GM23248 (cell line): ENCODE measurements around the gene CNTNAP5. TPM values are rescaled to one million over a fixed set of nuclear protein-coding genes. Genes with fewer than 3 reads are reported as not detected.

ENCODE experiments used
- DNase-seq: peaks from one replicate; pipeline ENCODE4 v3.0.0-alpha.2; 2015
- H2AFZ ChIP-seq: fragments of 200-600 bp; sonication (generic); 2 replicates; pipeline ENCODE4 v1.6.1; 2016; ENCODE audit warnings: antibody characterized with exemption
- H3F3A ChIP-seq: fragments of 200-600 bp; sonication (generic); 2 replicates; pipeline ENCODE4 v1.6.1; 2016; ENCODE audit warnings: mild to moderate bottlenecking, antibody characterized with exemption, mixed run types; ENCODE audit not compliant: insufficient read depth
- H3K27ac ChIP-seq: fragments of 200-600 bp; sonication (generic); 2 replicates; pipeline ENCODE4 v1.5.1; 2016; ENCODE audit warnings: mild to moderate bottlenecking
- H3K27me3 ChIP-seq: fragments of 200-600 bp; sonication (generic); replicated peaks from 2 replicates; pipeline ENCODE4 v1.6.1; 2016; ENCODE audit warnings: mild to moderate bottlenecking; ENCODE audit not compliant: insufficient read depth
- H3K36me3 ChIP-seq: fragments of 200-600 bp; sonication (generic); 2 replicates; pipeline ENCODE4 v1.6.1; 2016; ENCODE audit warnings: low read depth, mild to moderate bottlenecking
- H3K4me1 ChIP-seq: fragments of 200-600 bp; sonication (generic); 2 replicates; pipeline ENCODE4 v1.6.1; 2016; ENCODE audit warnings: mild to moderate bottlenecking; ENCODE audit not compliant: insufficient read depth
- H3K4me2 ChIP-seq: fragments of 200-600 bp; sonication (generic); one replicate; pipeline ENCODE4 v1.6.1; 2016; ENCODE audit warnings: mild to moderate bottlenecking; ENCODE audit not compliant: unreplicated experiment
- H3K4me3 ChIP-seq: fragments of 200-600 bp; sonication (generic); 2 replicates; pipeline ENCODE4 v1.5.1; 2016; ENCODE audit warnings: mild to moderate bottlenecking
- H3K79me2 ChIP-seq: fragments of 200-600 bp; sonication (generic); 2 replicates; pipeline ENCODE4 v1.6.1; 2016; ENCODE audit warnings: mild to moderate bottlenecking; ENCODE audit not compliant: insufficient read depth
- H3K9ac ChIP-seq: fragments of 200-600 bp; sonication (generic); 2 replicates; pipeline ENCODE4 v1.6.1; 2016; ENCODE audit warnings: mild to moderate bottlenecking
- H3K9me2 ChIP-seq: fragments of 200-600 bp; sonication (generic); 2 replicates; pipeline ENCODE4 v1.6.1; 2016; ENCODE audit warnings: mixed run types, mild to moderate bottlenecking, moderate library complexity; ENCODE audit not compliant: insufficient read depth
- H3K9me3 ChIP-seq: fragments of 200-600 bp; sonication (generic); one replicate; pipeline ENCODE4 v1.6.1; 2017; ENCODE audit warnings: low read depth
- H4K20me1 ChIP-seq: fragments of 200-600 bp; sonication (generic); 2 replicates; pipeline ENCODE4 v1.6.0; 2016; ENCODE audit not compliant: insufficient read depth
- EZH2 ChIP-seq: fragments of 200-600 bp; sonication (generic); IDR thresholded peaks from 2 replicates; pipeline ENCODE4 v1.6.1; 2018; ENCODE audit warnings: antibody characterized with exemption, mild to moderate bottlenecking; ENCODE audit not compliant: insufficient read depth, poor library complexity, severe bottlenecking
- EZH2phosphoT487 ChIP-seq: fragments of 200-600 bp; sonication (generic); IDR thresholded peaks from 2 replicates; pipeline ENCODE4 v1.6.1; 2018; ENCODE audit warnings: antibody characterized with exemption, moderate library complexity, mild to moderate bottlenecking, low read depth; ENCODE audit not compliant: insufficient read depth
- WGBS, 2 experiments: methylation state at CpG; one replicate each; pipeline ENCODE4 v1.1.6; 2015 to 2017; ENCODE audit warnings: low lambda C conversion rate in 2 of 2, low coverage in 1 of 2; ENCODE audit errors: missing lambda C conversion rate in 2 of 2; 5-methylcytosine and 5-hydroxymethylcytosine counted together
- in situ Hi-C: fragments of 300-500 bp; cut with MboI; formaldehyde crosslinking; loops from 2 replicates; pipeline ENCODE4 v1.15.0; 2020
- polyA plus RNA-seq: library from polyadenylated mRNA; unstranded; fragments of >200 nt; fragmentation: Nextera tagmentation; extraction: Ambion mirVana; gene quantifications from 2 replicates; pipeline ENCODE4 v1.2.1, GENCODE V29; 2016
- total RNA-seq: library from RNA; depleted of rRNA; stranded (reverse); fragments of >200 nt; shearing (Covaris generic); gene quantifications from 2 replicates; pipeline ENCODE4 v1.2.3, GENCODE V29; 2014

Gene CNTNAP5
- total and polyA plus RNA-seq, 2 experiments from 2014 or later, result not detected

DNA sequence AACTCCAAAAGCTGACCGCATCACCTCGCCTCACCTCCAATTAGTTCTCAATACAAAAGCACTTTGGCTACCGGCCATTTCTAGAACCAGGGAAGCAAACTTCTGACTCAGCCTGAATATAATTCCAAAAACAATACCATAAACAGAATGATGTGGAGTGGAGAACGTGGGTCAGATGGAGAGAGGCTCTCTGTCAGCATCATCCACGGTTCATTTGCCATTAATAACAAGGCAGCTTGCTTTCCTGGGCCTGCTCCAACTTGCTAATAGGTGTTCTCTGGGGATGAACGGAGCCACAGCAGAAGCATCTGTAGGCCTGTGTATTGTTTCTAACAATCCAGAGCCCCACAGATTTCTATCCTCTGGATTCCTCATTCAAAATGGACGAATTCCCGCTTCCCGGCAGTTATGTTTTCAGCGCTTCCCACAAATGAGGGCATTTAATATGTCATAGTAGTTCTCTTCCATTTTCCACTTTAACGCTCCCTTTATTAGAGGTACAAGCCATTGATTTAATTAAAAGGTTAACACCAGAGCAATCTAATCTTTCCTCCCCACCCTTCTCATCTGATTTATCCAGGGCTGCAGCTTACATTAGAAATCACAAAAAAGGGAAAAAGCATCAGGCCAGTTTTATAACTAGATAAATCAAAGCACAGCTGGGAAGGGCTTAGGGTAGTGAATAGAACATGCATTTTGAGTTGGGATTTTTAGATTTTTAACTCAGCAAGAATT lies 23.2 kb upstream of the CNTNAP5 start:
- no peaks in the 10 kb centered on the region for H3K9me3 ChIP-seq
- in situ Hi-C loops, result no loop called here
- H3K36me3 ChIP-seq, result no peaks in the 10 kb centered on the region
- TF ChIP-seq EZH2 (no peak), EZH2phosphoT487 (no peak)
- no peaks in the 10 kb centered on the region for H3K79me2 ChIP-seq
- H3K27me3 ChIP-seq, result no peaks in the 10 kb centered on the region
- no peak overlapping the region for H3K27ac ChIP-seq
- H3K4me2 ChIP-seq, result no peak overlapping the region
- H3K9ac ChIP-seq, result no peak overlapping the region
- H4K20me1 ChIP-seq, result no peaks in the 10 kb centered on the region
- no peaks in the 10 kb centered on the region for H3K9me2 ChIP-seq
- H3F3A ChIP-seq, result no peaks in the 10 kb centered on the region
- WGBS, 2 experiments, result 36 to 43% methylated on average over 11 of the region's 11 CpGs
- no peaks in the 10 kb centered on the region for H3K4me1 ChIP-seq
- H3K4me3 ChIP-seq, result no peak overlapping the region
- H2AFZ ChIP-seq, result no peak overlapping the region
- no peak for DNase-seq

DNA sequence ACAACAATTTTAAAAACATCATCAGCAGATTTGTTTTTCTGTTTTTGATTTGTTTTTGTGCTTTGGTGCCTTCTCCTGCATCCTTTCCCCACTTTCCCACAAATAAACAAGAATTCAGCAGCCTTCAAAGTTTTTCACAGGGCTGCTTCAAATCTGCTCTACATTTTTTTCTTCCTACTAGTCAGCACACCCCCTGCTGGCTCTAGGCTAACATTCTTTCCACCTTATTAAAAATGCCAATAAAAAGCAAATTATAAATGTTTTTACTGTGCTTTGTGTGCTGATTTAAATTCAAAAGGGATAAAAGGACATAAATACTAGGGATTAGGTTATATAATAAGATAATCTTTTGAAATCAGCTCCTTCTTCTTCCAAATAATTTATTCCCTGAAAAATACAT lies 6.2 kb upstream of the CNTNAP5 start:
- H3K9ac ChIP-seq, result no peak overlapping the region
- H3K4me2 ChIP-seq, result no peak overlapping the region
- H3F3A ChIP-seq, result no peaks in the 10 kb centered on the region
- no peaks in the 10 kb centered on the region for H3K9me3 ChIP-seq
- TF ChIP-seq EZH2 (no peak), EZH2phosphoT487 (no peak)
- no peaks in the 10 kb centered on the region for H3K27me3 ChIP-seq
- no peaks in the 10 kb centered on the region for H3K9me2 ChIP-seq
- H2AFZ ChIP-seq, result no peak overlapping the region
- no peaks in the 10 kb centered on the region for H3K4me1 ChIP-seq
- no peak overlapping the region for H3K4me3 ChIP-seq
- H3K36me3 ChIP-seq, result no peaks in the 10 kb centered on the region
- H3K79me2 ChIP-seq, result no peaks in the 10 kb centered on the region
- no peaks in the 10 kb centered on the region for H4K20me1 ChIP-seq
- peak; percentile 1 for DNase-seq
- H3K27ac ChIP-seq, result no peak overlapping the region
- in situ Hi-C loops, result no loop called here

DNA sequence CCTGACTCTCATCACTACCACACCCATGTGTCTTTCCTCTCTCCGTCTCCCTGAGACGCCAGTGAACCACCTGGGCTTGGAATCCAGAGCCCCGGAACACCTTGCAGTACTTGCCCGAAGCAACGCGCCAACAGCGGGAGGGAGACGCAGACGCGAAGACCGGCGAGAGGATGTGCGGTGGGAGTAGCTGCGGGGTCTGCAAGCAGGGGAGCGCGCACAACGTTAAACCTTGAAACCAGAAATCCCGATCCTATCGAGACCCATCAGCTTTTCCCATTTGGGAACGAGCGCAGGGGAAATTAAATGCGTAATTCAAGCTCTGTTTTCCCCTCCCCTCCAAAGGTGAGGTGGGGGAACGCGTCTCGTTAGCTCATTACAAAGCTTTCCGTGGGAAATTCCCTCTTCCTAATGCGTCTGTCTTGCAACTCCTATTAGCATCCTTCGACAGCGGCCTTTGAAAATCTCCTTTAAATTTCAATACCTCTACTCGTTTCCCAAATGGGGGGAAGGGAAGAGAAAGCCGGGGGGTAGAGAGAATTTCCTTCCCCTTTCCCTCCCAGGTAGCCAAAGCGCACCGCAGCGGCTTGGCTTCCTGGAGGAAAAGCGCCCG lies 421 bp upstream of the CNTNAP5 start:
- H3K4me2 ChIP-seq, result no peak overlapping the region
- TF ChIP-seq EZH2 (no peak), EZH2phosphoT487 (no peak)
- H3K79me2 ChIP-seq, result no peaks in the 10 kb centered on the region
- in situ Hi-C loops, result no loop called here
- no peak overlapping the region for H2AFZ ChIP-seq
- H3K9me3 ChIP-seq, result no peaks in the 10 kb centered on the region
- no peaks in the 10 kb centered on the region for H3F3A ChIP-seq
- H3K9ac ChIP-seq, result no peak overlapping the region
- H3K27me3 ChIP-seq, result peaks cover 6% of the 10 kb centered on the region; the same call in 1 of the 2 replicates
- no peaks in the 10 kb centered on the region for H3K9me2 ChIP-seq
- no peaks in the 10 kb centered on the region for H3K36me3 ChIP-seq
- 2 to 5% methylated on average over 35 to 36 of the region's 36 CpGs for WGBS, 2 experiments
- H3K4me1 ChIP-seq, result no peaks in the 10 kb centered on the region
- H3K27ac ChIP-seq, result no peak overlapping the region
- H3K4me3 ChIP-seq, result 0 out of 2 replicates have a peak overlapping the region, but pooled peaks have one; percentile 42
- H4K20me1 ChIP-seq, result no peaks in the 10 kb centered on the region
- no peak for DNase-seq

DNA sequence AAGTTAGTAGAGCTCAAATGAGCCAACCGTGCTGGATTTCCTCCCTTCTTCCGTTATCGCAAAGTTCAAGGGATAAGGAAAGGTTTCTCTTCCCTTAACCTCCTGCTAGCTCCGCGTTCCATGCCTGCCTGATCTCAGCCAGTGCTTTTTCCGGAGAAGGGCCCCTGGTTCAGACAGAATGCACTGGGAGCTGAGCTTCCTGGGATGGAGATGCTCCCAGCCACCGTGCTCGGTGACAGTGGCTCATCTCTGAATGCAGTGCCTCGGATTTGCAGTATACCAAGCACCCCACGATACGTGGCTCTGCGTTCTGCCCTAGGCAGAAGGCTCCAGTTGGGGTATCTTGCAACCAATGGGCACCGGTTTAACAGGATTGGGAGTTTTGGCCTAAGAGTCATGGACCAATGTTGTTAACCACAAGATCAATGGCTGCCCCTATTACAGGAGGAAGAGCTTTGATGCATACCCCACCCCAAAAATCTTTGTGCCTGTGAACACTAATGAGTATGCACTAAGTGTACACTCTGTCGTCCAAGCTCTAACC lies 876 bp downstream of the CNTNAP5 start:
- Histone ChIP-seq H3K9me3 (no peaks in the 10 kb centered on the region), H2AFZ (no peak overlapping the region), H3K79me2 (no peaks in the 10 kb centered on the region), H3K9me2 (no peaks in the 10 kb centered on the region), H3K27me3 (peaks cover 6% of the 10 kb centered on the region; the same call in 1 of the 2 replicates), H3K4me1 (no peaks in the 10 kb centered on the region), H3K4me3 (no peak overlapping the region), H3K36me3 (no peaks in the 10 kb centered on the region), H3K4me2 (no peak overlapping the region), H3K27ac (no peak overlapping the region), H3K9ac (no peak overlapping the region), H3F3A (no peaks in the 10 kb centered on the region), H4K20me1 (no peaks in the 10 kb centered on the region)
- 24 to 30% methylated on average over 14 of the region's 14 CpGs for WGBS, 2 experiments
- in situ Hi-C loops, result no loop called here
- no peak for DNase-seq
- TF ChIP-seq EZH2, result no peak
- TF ChIP-seq EZH2phosphoT487, result no peak
